WI38 (cell line): ENCODE measurements around the gene TDRD10.

ENCODE experiments used
- H3K4me3 ChIP-seq: 2 replicates; pipeline ENCODE4 v1.5.1; 2011; ENCODE audit warnings: low read depth, mild to moderate bottlenecking, control low read depth, low read length
- CTCF ChIP-seq: IDR thresholded peaks from 2 replicates; pipeline ENCODE4 v1.5.1; 2012; ENCODE audit warnings: low read depth, mild to moderate bottlenecking, control low read depth, low read length

TDRD10 gene

GRCh38 chr1:154536570-154536969, 34.6 kb downstream of the TDRD10 start:
- TF ChIP-seq CTCF: no peak
- H3K4me3 ChIP-seq: no peak overlapping the region

GRCh38 chr1:154539486-154540483, 37.8 kb downstream of the TDRD10 start:
- TF ChIP-seq CTCF: no peak
- no peak overlapping the region for H3K4me3 ChIP-seq

GRCh38 chr1:154541231-154541630, 39.2 kb downstream of the TDRD10 start:
- TF ChIP-seq CTCF: no peak
- H3K4me3 ChIP-seq: no peak overlapping the region

GRCh38 chr1:154546264-154547063, 44.4 kb downstream of the TDRD10 start:
- peak; percentile 86 for TF ChIP-seq CTCF
- H3K4me3 ChIP-seq: no peak overlapping the region

GRCh38 chr1:154547105-154547732, 45.2 kb downstream of the TDRD10 start:
- no peak for TF ChIP-seq CTCF
- no peak overlapping the region for H3K4me3 ChIP-seq

DNA sequence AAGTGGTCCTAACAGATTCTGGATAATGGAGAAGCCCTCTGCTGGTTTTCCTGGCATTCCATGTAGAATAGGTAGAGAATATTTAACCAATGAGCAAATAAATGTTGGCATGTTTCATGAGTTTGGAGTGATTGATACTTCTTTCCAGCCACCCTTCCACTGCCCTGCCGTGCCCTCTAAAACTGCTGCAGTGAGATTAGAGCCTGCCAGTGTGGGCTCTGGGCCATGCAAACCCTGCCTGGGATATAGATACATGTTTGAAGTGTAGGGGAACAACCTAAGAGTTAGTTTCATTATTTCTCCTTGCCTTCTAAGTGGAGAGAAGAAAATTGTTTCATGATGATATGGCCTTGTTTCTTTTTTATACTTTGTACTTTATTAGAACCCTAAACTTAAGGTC, 46.0 kb downstream of the TDRD10 start:
- no peak for TF ChIP-seq CTCF
- no peak overlapping the region for H3K4me3 ChIP-seq
